Inflammatory macrophage treated with lipopolysaccharide for 1 hour (primary cell): ENCODE results near the gene SEPTIN8.

Source experiments
- DNase-seq, 2 donors: peaks; one replicate each; pipeline ENCODE4 v3.0.0-alpha.2; 2020 to 2022

SEPTIN8 gene

GRCh38 chr5:132747616-132748440 is 29.2 kb downstream of the SEPTIN8 start:
- DNase-seq = no peak

- DNase-seq = no peak
Observed at GRCh38 chr5:132746954-132747615, 30.0 kb downstream of the SEPTIN8 start, which contains the start of gene CCNI2. Gene CCNI2 (plus strand): TSS chr5:132747426. CDS start chr5:132747496, 70 bp downstream.

- DNase-seq = no peak
Observed at GRCh38 chr5:132746592-132746953, 30.5 kb downstream of the SEPTIN8 start.

- DNase-seq = no peak
Observed at GRCh38 chr5:132744659-132745058, 32.4 kb downstream of the SEPTIN8 start.

GRCh38 chr5:132742626-132743025 is 34.4 kb downstream of the SEPTIN8 start:
- DNase-seq = no peak

GRCh38 chr5:132742158-132742557 is 34.9 kb downstream of the SEPTIN8 start:
- DNase-seq = no peak

GRCh38 chr5:132739232-132739631 is 37.8 kb downstream of the SEPTIN8 start:
- no peak for DNase-seq

- DNase-seq = no peak
Observed at GRCh38 chr5:132737982-132738681, 38.9 kb downstream of the SEPTIN8 start.

- DNase-seq = peak; percentile 95 to 98
Observed at GRCh38 chr5:132736853-132737833, 39.9 kb downstream of the SEPTIN8 start, which contains the start of gene KIF3A. Gene KIF3A (minus strand): TSS chr5:132737546. CDS start chr5:132737419, 127 bp downstream.

GRCh38 chr5:132734687-132735086 is 42.4 kb downstream of the SEPTIN8 start:
- DNase-seq = no peak

- no peak for DNase-seq
Observed at GRCh38 chr5:132733499-132734148, 43.4 kb downstream of the SEPTIN8 start.

GRCh38 chr5:132729896-132730295 is 47.1 kb downstream of the SEPTIN8 start:
- no peak for DNase-seq

- no peak for DNase-seq
Observed at GRCh38 chr5:132725745-132726144, 51.3 kb downstream of the SEPTIN8 start.

- no peak for DNase-seq
Observed at GRCh38 chr5:132718544-132719312, 58.3 kb downstream of the SEPTIN8 start.

GRCh38 chr5:132714456-132715307 is 62.4 kb downstream of the SEPTIN8 start:
- DNase-seq = peak in 1 of 2 donors; percentile 38

GRCh38 chr5:132708645-132709044 is 68.4 kb downstream of the SEPTIN8 start:
- DNase-seq = no peak

GRCh38 chr5:132704875-132705274 is 72.2 kb downstream of the SEPTIN8 start:
- DNase-seq = no peak
